Measurements from ENCODE around the gene PTK6.
A peak's percentile ranks its signal among the peaks of the same experiment; 100 is the strongest.

Gene PTK6

GRCh38 chr20:63531686-63532448 lies 5.3 kb downstream of the PTK6 start:
- Histone ChIP-seq H2AK5ac (ENCODE audit: low read depth, low read length) (no peak overlapping the region), H3K9me3 (replicated peaks in 1 of 2; ENCODE audit: control insufficient read depth in 2 of 2, insufficient read depth in 1 of 2, low read depth in 1 of 2, low read length in 2 of 2) (peaks cover 0 to 2% of the 10 kb centered on the region in 2 donors), H3K4me1 (ENCODE audit: control insufficient read depth in 2 of 2, insufficient read depth in 1 of 2, low read depth in 1 of 2, low read length in 2 of 2) (peaks cover 11 to 15% of the 10 kb centered on the region in 2 donors), H2AFZ (ENCODE audit: low read length) (no peak overlapping the region), H3K27ac (replicated peaks; ENCODE audit: low read length) (peak overlapping the region; percentile 21), H4K91ac (ENCODE audit: low read depth, low read length, poor library complexity) (peak overlapping the region; percentile 67), H3K36me3 (replicated peaks in 1 of 2; ENCODE audit: control insufficient read depth in 2 of 2, insufficient read depth in 2 of 2, low read length in 2 of 2) (peaks cover 0 to 2% of the 10 kb centered on the region in 2 donors), H3K23ac (ENCODE audit: low read depth, low read length, poor library complexity) (peak overlapping the region; percentile 22), H2BK12ac (ENCODE audit: low read length) (no peak overlapping the region), H3K4me2 (ENCODE audit: insufficient read depth, low read length, poor library complexity, severe bottlenecking) (no peak overlapping the region), H3K9ac (ENCODE audit: low read depth, low read length, poor library complexity) (peak overlapping the region; percentile 39), H3K18ac (ENCODE audit: low read length) (peak overlapping the region; percentile 15), H3K4ac (ENCODE audit: low read length) (no peak overlapping the region), H3K79me1 (ENCODE audit: low read depth, low read length) (peaks cover 6% of the 10 kb centered on the region), H2BK5ac (ENCODE audit: low read length) (no peak overlapping the region), H3K4me3 (ENCODE audit: low read length in 2 of 2) (peak overlapping the region in 1 of 2 donors; percentile 43), H4K8ac (ENCODE audit: low read depth, low read length) (no peak overlapping the region), H2BK15ac (ENCODE audit: low read length) (no peak overlapping the region), H2BK120ac (ENCODE audit: low read depth, low read length) (no peak overlapping the region), H3K27me3 (ENCODE audit: control insufficient read depth in 3 of 3, insufficient read depth in 3 of 3, low read depth in 1 of 3, low read length in 3 of 3) (no peaks in the 10 kb centered on the region), H3K14ac (ENCODE audit: low read length) (no peak overlapping the region)
- DNase-seq (ENCODE audit: low spot score) = no peak
- no CpG with 5 or more reads among the region's 27 CpGs for WGBS, 2 donors (ENCODE audit: extremely low coverage in 2 of 2, insufficient read length in 2 of 2, insufficient replicate concordance in 1 of 2)

GRCh38 chr20:63530788-63531160 lies 6.4 kb downstream of the PTK6 start:
- no peak overlapping the region for H4K91ac ChIP-seq (ENCODE audit: low read depth, low read length, poor library complexity)
- H3K4me2 ChIP-seq (ENCODE audit: insufficient read depth, low read length, poor library complexity, severe bottlenecking) = no peak overlapping the region
- no peak overlapping the region for H3K27ac ChIP-seq (replicated peaks; ENCODE audit: low read length)
- H3K4me1 ChIP-seq (ENCODE audit: control insufficient read depth in 2 of 2, insufficient read depth in 1 of 2, low read depth in 1 of 2, low read length in 2 of 2) = peaks cover 3 to 11% of the 10 kb centered on the region in 2 donors
- no peak overlapping the region for H2AFZ ChIP-seq (ENCODE audit: low read length)
- H2AK5ac ChIP-seq (ENCODE audit: low read depth, low read length) = peak overlapping the region; percentile 79
- DNase-seq (ENCODE audit: low spot score) = no peak
- H2BK5ac ChIP-seq (ENCODE audit: low read length) = no peak overlapping the region
- H2BK120ac ChIP-seq (ENCODE audit: low read depth, low read length) = no peak overlapping the region
- no peak overlapping the region for H3K4ac ChIP-seq (ENCODE audit: low read length)
- H4K8ac ChIP-seq (ENCODE audit: low read depth, low read length) = no peak overlapping the region
- H3K36me3 ChIP-seq (replicated peaks in 1 of 2; ENCODE audit: control insufficient read depth in 2 of 2, insufficient read depth in 2 of 2, low read length in 2 of 2) = peaks cover 0 to 2% of the 10 kb centered on the region in 2 donors
- peak overlapping the region; percentile 44 for H3K18ac ChIP-seq (ENCODE audit: low read length)
- H2BK12ac ChIP-seq (ENCODE audit: low read length) = no peak overlapping the region
- no peak overlapping the region for H3K23ac ChIP-seq (ENCODE audit: low read depth, low read length, poor library complexity)
- H3K9ac ChIP-seq (ENCODE audit: low read depth, low read length, poor library complexity) = no peak overlapping the region
- WGBS, 2 donors (ENCODE audit: extremely low coverage in 2 of 2, insufficient read length in 2 of 2, insufficient replicate concordance in 1 of 2) = no CpG with 5 or more reads among the region's 14 CpGs
- no peak overlapping the region for H3K4me3 ChIP-seq (ENCODE audit: low read length in 2 of 2)
- peaks cover 6% of the 10 kb centered on the region for H3K79me1 ChIP-seq (ENCODE audit: low read depth, low read length)
- no peak overlapping the region for H3K14ac ChIP-seq (ENCODE audit: low read length)
- peaks cover 0 to 2% of the 10 kb centered on the region in 2 donors for H3K9me3 ChIP-seq (replicated peaks in 1 of 2; ENCODE audit: control insufficient read depth in 2 of 2, insufficient read depth in 1 of 2, low read depth in 1 of 2, low read length in 2 of 2)
- no peaks in the 10 kb centered on the region for H3K27me3 ChIP-seq (ENCODE audit: control insufficient read depth in 3 of 3, insufficient read depth in 3 of 3, low read depth in 1 of 3, low read length in 3 of 3)
- no peak overlapping the region for H2BK15ac ChIP-seq (ENCODE audit: low read length)

GRCh38 chr20:63529861-63530787 lies 7.1 kb downstream of the PTK6 start:
- WGBS, 2 donors (ENCODE audit: extremely low coverage in 2 of 2, insufficient read length in 2 of 2, insufficient replicate concordance in 1 of 2) = no CpG with 5 or more reads among the region's 39 CpGs
- Histone ChIP-seq H3K4me2 (ENCODE audit: insufficient read depth, low read length, poor library complexity, severe bottlenecking) (no peak overlapping the region), H3K4me3 (ENCODE audit: low read length in 2 of 2) (no peak overlapping the region), H3K23ac (ENCODE audit: low read depth, low read length, poor library complexity) (peak overlapping the region; percentile 1), H3K4ac (ENCODE audit: low read length) (no peak overlapping the region), H3K79me1 (ENCODE audit: low read depth, low read length) (peaks cover 6% of the 10 kb centered on the region), H3K18ac (ENCODE audit: low read length) (peak overlapping the region; percentile 64), H2BK15ac (ENCODE audit: low read length) (peak overlapping the region; percentile 75), H3K9me3 (replicated peaks in 1 of 2; ENCODE audit: control insufficient read depth in 2 of 2, insufficient read depth in 1 of 2, low read depth in 1 of 2, low read length in 2 of 2) (peaks cover 0 to 2% of the 10 kb centered on the region in 2 donors), H2BK5ac (ENCODE audit: low read length) (peak overlapping the region; percentile 75), H3K36me3 (replicated peaks in 1 of 2; ENCODE audit: control insufficient read depth in 2 of 2, insufficient read depth in 2 of 2, low read length in 2 of 2) (peaks cover 0 to 2% of the 10 kb centered on the region in 2 donors), H2AK5ac (ENCODE audit: low read depth, low read length) (peak overlapping the region; percentile 79), H2BK12ac (ENCODE audit: low read length) (no peak overlapping the region), H3K27ac (replicated peaks; ENCODE audit: low read length) (no peak overlapping the region), H2BK120ac (ENCODE audit: low read depth, low read length) (no peak overlapping the region), H3K4me1 (ENCODE audit: control insufficient read depth in 2 of 2, insufficient read depth in 1 of 2, low read depth in 1 of 2, low read length in 2 of 2) (peaks cover under 1 to 9% of the 10 kb centered on the region in 2 donors), H2AFZ (ENCODE audit: low read length) (no peak overlapping the region), H3K14ac (ENCODE audit: low read length) (no peak overlapping the region), H3K9ac (ENCODE audit: low read depth, low read length, poor library complexity) (no peak overlapping the region), H4K91ac (ENCODE audit: low read depth, low read length, poor library complexity) (peak overlapping the region; percentile 53), H3K27me3 (ENCODE audit: control insufficient read depth in 3 of 3, insufficient read depth in 3 of 3, low read depth in 1 of 3, low read length in 3 of 3) (no peaks in the 10 kb centered on the region), H4K8ac (ENCODE audit: low read depth, low read length) (no peak overlapping the region)
- DNase-seq (ENCODE audit: low spot score) = no peak

Measured in neuronal stem cell (in vitro differentiated cells).